ENCODE results near the gene TDRD10. TPM values are rescaled to one million over a fixed set of nuclear protein-coding genes. Genes with fewer than 3 reads are reported as not detected.

TDRD10 gene
- total and polyA plus RNA-seq, 2 of the 4 experiments (the other 2 are of a cell fraction), result not detected

GRCh38 chr1:154465621-154466195, 36.3 kb upstream of the TDRD10 start:
- dilution Hi-C loops (cut with HindIII; ENCODE audit: low sequenced_read_pairs, unreplicated experiment) (no loop called here), intact Hi-C loops (cut with micrococcal nuclease) (no loop called here), in situ Hi-C loops (cut with MboI; ENCODE audit: low sequenced_read_pairs) (no loop called here)
- H3K9ac ChIP-seq (ENCODE audit: low read depth, low read length), result no peak overlapping the region
- DNase-seq (no peak), ATAC-seq (ENCODE audit: low read depth) (no peak)
- TF ChIP-seq ELK1 (IDR thresholded peaks at IDR 0.05; ENCODE audit: borderline replicate concordance, low read depth, low read length) (no peak), MAFK (IDR thresholded peaks at IDR 0.05; ENCODE audit: low read depth, low read length) (no peak), RFX5 (IDR thresholded peaks at IDR 0.05; ENCODE audit: low read depth, low read length) (no peak), MXI1 (IDR thresholded peaks at IDR 0.05; ENCODE audit: borderline replicate concordance, low read depth, low read length) (no peak), BHLHE40 (IDR thresholded peaks at IDR 0.05; ENCODE audit: low read depth, low read length) (no peak), CHD1 (IDR thresholded peaks at IDR 0.05; ENCODE audit: low read depth, low read length) (no peak), SMC3 (IDR thresholded peaks at IDR 0.05; ENCODE audit: low read depth, low read length) (no peak), RAD21 (IDR thresholded peaks at IDR 0.05; ENCODE audit: low read length) (no peak)
- peak overlapping the region; percentile 26; the same call in 1 of the 2 replicates for H3K4ac ChIP-seq (ENCODE audit: low read depth, low read length)
- H3K4me3 ChIP-seq (ENCODE audit: insufficient read depth, low read depth, low read length), result no peak overlapping the region
- H2BK20ac ChIP-seq (ENCODE audit: low read depth, low read length), result no peak overlapping the region
- H2AK5ac ChIP-seq (ENCODE audit: low read depth, low read length), result no peak overlapping the region
- H4K8ac ChIP-seq (ENCODE audit: low read depth in 2 of 2, low read length in 2 of 2), result no peak overlapping the region
- peaks cover 8% of the 10 kb centered on the region for H3K4me1 ChIP-seq (ENCODE audit: control insufficient read depth, insufficient read depth, low read length)
- no peaks in the 10 kb centered on the region; the same call in 1 of the 2 replicates for H3K9me3 ChIP-seq (ENCODE audit: control insufficient read depth, insufficient read depth, low read length)
- BruUV-seq (replicated peaks), result no TSS peak
- ChIA-PET CTCF (interaction anchor here (0.7 kb wide), 1 partner anchor 13 kb away, joined by 3 read pairs; no protein-coding TSS in a partner anchor), POLR2A (ENCODE audit: unreplicated experiment) (no interaction called here)
- H4K20me1 ChIP-seq (ENCODE audit: insufficient read depth, low read length), result no peaks in the 10 kb centered on the region
- peaks cover 18% of the 10 kb centered on the region; the same call in 1 of the 2 replicates for H3K36me3 ChIP-seq (ENCODE audit: control insufficient read depth, insufficient read depth, low read length)
- H3K9me1 ChIP-seq (ENCODE audit: insufficient read depth, low read length), result peaks cover 9% of the 10 kb centered on the region
- no peak overlapping the region for H2BK120ac ChIP-seq (ENCODE audit: low read depth, low read length)
- H3K27ac ChIP-seq (ENCODE audit: insufficient read depth, low read length), result no peak overlapping the region
- no peaks in the 10 kb centered on the region for H3K79me1 ChIP-seq (ENCODE audit: low read depth in 1 of 2, low read length in 2 of 2)
- no peak overlapping the region; the same call in 2 of the 3 replicates for H2BK15ac ChIP-seq (ENCODE audit: low read depth, low read length)
- H3K23ac ChIP-seq (ENCODE audit: low read depth, low read length), result no peak overlapping the region
- no peak overlapping the region for H4K5ac ChIP-seq (ENCODE audit: low read depth, low read length)
- H3K4me2 ChIP-seq (ENCODE audit: low read depth, low read length), result no peak overlapping the region
- H2BK5ac ChIP-seq (ENCODE audit: low read depth, low read length, poor library complexity, severe bottlenecking), result no peak overlapping the region
- no CpG with 5 or more reads among the region's 8 CpGs for WGBS, 2 experiments (ENCODE audit: extremely low coverage in 2 of 2, insufficient read length in 1 of 2)
- H3K56ac ChIP-seq (ENCODE audit: extremely low read depth, insufficient read depth, low read length), result no peak overlapping the region
- H4K91ac ChIP-seq (ENCODE audit: insufficient read depth, low read depth, low read length), result no peak overlapping the region
- H2AK9ac ChIP-seq (replicated peaks; ENCODE audit: low read depth, low read length, poor library complexity), result no peak overlapping the region
- H3K18ac ChIP-seq (ENCODE audit: low read depth, low read length), result no peak overlapping the region
- H2AFZ ChIP-seq (replicated peaks; ENCODE audit: low read length, poor library complexity), result peak overlapping the region; percentile 24
- H3K27me3 ChIP-seq (ENCODE audit: control insufficient read depth, insufficient read depth, low read length), result no peaks in the 10 kb centered on the region; the same call in 1 of the 2 replicates
- H3K14ac ChIP-seq (replicated peaks; ENCODE audit: low read depth, low read length), result no peak overlapping the region

Data from IMR-90 (cell line).